Karpas-422 (cell line): Measurements from ENCODE around the gene ASTL. TPM values are rescaled to one million over a fixed set of nuclear protein-coding genes. Genes with fewer than 3 reads are reported as not detected.

ENCODE experiments used
- DNase-seq: peaks from one replicate; pipeline ENCODE4 v3.0.0-alpha.2; 2015
- H2AFZ ChIP-seq: fragments of 200-600 bp; sonication (generic); 2 replicates; pipeline ENCODE4 v1.6.1; 2014; ENCODE audit warnings: antibody characterized with exemption, low read length, mixed read lengths
- H3K27ac ChIP-seq: fragments of 200-600 bp; sonication (generic); 2 replicates; pipeline ENCODE4 v1.5.1; 2014; ENCODE audit warnings: mild to moderate bottlenecking, low read length, moderate library complexity
- H3K27me3 ChIP-seq: fragments of 200-600 bp; sonication (generic); 2 replicates; pipeline ENCODE4 v1.6.1; 2014; ENCODE audit warnings: low read length, mixed read lengths
- H3K36me3 ChIP-seq: fragments of 200-600 bp; sonication (generic); 2 replicates; pipeline ENCODE4 v1.6.1; 2014; ENCODE audit warnings: low read length, mixed read lengths; ENCODE audit not compliant: insufficient read depth
- H3K4me1 ChIP-seq: fragments of 200-600 bp; sonication (generic); 2 replicates; pipeline ENCODE4 v1.6.1; 2014; ENCODE audit warnings: mild to moderate bottlenecking, low read length, mixed read lengths
- H3K4me2 ChIP-seq: fragments of 200-600 bp; sonication (generic); 2 replicates; pipeline ENCODE4 v1.6.1; 2014; ENCODE audit warnings: low read length, low read depth, mild to moderate bottlenecking; ENCODE audit not compliant: poor library complexity, severe bottlenecking
- H3K4me3 ChIP-seq: fragments of 200-600 bp; sonication (generic); 2 replicates; pipeline ENCODE4 v1.5.1; 2014; ENCODE audit warnings: mild to moderate bottlenecking, antibody characterized with exemption, low read length, mixed read lengths
- H3K79me2 ChIP-seq: fragments of 200-600 bp; sonication (generic); 2 replicates; pipeline ENCODE4 v1.6.1; 2014; ENCODE audit warnings: mild to moderate bottlenecking, low read length, mixed read lengths
- H3K9ac ChIP-seq: fragments of 200-600 bp; sonication (generic); 2 replicates; pipeline ENCODE4 v1.6.0; 2014; ENCODE audit warnings: low read length
- H3K9me2 ChIP-seq: fragments of 200-600 bp; sonication (generic), shearing (Covaris generic); replicated peaks from 2 replicates; pipeline ENCODE4 v1.6.0; 2014; ENCODE audit warnings: mild to moderate bottlenecking, low read length, moderate library complexity; ENCODE audit not compliant: insufficient read depth
- H3K9me3 ChIP-seq: fragments of 300-700, 200-600 bp; sonication (generic); 2 replicates; pipeline ENCODE4 v1.6.1; 2014; ENCODE audit warnings: low read length, mixed read lengths
- H4K20me1 ChIP-seq: fragments of 200-600 bp; sonication (generic); 2 replicates; pipeline ENCODE4 v1.6.1; 2014; ENCODE audit warnings: mild to moderate bottlenecking, antibody characterized with exemption, low read length, low read depth; ENCODE audit not compliant: insufficient read depth
- total RNA-seq: library from RNA; depleted of rRNA; stranded (reverse); fragments of >200 nt; shearing (Covaris generic); gene quantifications from 2 replicates; pipeline ENCODE4 v1.2.3, GENCODE V29; 2014; ENCODE audit warnings: low replicate concordance; rRNA removed

ASTL gene
- total RNA-seq: not detected in 2 replicates

DNA sequence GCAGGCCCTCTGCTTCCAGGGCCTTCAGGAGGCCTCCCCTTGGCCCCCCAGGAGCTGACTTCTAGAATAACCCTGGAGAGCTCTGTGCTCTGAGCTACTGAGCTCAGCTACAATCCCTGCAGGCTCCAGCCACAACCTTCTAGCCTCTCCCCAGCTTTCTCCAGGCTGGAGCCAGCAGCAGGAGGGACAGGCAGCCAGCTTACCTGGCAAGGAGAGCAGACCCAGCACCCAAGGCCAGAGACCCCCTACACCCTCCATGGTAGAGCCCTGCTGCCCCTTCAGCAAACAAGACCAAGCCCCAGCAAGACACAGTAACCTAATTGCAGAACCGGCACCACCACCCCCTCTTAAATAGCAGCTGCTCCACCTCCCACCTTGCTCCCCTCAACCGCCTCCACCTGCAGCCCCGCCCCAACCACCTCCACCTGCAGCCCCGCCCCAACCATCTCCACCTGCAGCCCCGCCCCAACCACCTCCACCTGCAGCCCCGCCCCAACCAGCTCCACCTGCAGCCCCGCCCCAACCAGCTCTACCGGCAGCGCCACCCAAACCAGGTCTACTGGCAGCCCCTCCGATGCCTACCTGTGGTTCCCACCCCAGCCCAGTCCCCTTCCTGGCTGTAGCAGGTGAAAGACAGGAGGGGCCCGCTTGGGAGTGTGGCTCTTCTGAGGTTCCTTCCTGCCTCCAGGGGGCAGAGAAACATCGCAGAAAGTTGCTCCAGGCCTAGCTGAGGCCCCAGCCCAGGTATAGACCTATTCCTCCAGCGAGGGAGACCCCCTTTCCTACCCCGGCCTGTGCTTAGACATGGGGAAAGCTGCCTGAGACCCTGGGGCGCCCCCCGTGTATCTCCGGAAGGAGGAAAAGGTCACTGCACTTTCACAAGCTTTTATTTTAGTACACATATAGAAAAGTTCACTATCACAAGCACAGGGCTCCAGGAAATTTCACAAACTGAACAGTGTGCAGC is at the start of gene ASTL:
Gene ASTL, minus strand, starts transcription at position 324 of the 967 bp plus-strand sequence. Its CDS starts 66 bp downstream, at position 258.
- Histone ChIP-seq H3K79me2 (no peaks in the 10 kb centered on the region), H2AFZ (no peak within 1 kb of the TSS), H3K9me3 (no peaks in the 10 kb centered on the region), H3K27ac (no peak within 1 kb of the TSS), H3K9ac (no peak within 1 kb of the TSS), H3K4me2 (no peak within 1 kb of the TSS), H3K4me3 (no peak within 1 kb of the TSS), H4K20me1 (peaks cover 10% of the 10 kb centered on the region), H3K9me2 (no peaks in the 10 kb centered on the region), H3K4me1 (peaks cover 12% of the 10 kb centered on the region), H3K36me3 (peaks cover 10% of the 10 kb centered on the region), H3K27me3 (no peaks in the 10 kb centered on the region)
- peak; percentile 83 for DNase-seq

DNA sequence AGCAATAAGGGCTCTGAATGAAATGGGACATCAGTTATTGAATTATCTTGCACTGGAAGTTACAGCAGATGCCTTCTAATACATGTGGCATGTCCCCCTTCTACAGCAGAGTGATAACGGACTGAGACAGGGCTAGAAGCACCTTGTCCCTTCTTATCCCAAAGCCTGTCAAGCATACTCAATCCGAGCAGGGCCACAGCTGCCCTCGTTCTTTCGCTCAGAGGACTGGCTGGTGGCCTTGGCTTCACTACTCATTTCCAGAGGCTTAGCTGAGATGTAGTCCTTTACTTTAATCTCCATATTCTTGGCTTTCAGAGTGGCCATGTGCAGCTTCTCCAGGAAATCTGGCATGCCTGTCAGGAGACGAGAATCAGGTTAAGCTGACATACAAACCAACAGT is 48.3 kb upstream of the ASTL start:
- no peak overlapping the region for H3K27ac ChIP-seq
- no peak for DNase-seq
- no peak overlapping the region for H3K4me3 ChIP-seq
- no peaks in the 10 kb centered on the region for H3K4me1 ChIP-seq
- no peak overlapping the region for H2AFZ ChIP-seq
- H4K20me1 ChIP-seq: 0 out of 2 replicates have a peak, but pooled peaks cover 7% of the 10 kb centered on the region
- no peaks in the 10 kb centered on the region for H3K9me2 ChIP-seq
- H3K4me2 ChIP-seq: no peak overlapping the region
- peaks cover 3% of the 10 kb centered on the region; the same call in 1 of the 2 replicates for H3K79me2 ChIP-seq
- no peak overlapping the region for H3K9ac ChIP-seq
- H3K9me3 ChIP-seq: no peaks in the 10 kb centered on the region
- no peaks in the 10 kb centered on the region for H3K27me3 ChIP-seq
- peaks cover 47% of the 10 kb centered on the region; the same call in 1 of the 2 replicates for H3K36me3 ChIP-seq

DNA sequence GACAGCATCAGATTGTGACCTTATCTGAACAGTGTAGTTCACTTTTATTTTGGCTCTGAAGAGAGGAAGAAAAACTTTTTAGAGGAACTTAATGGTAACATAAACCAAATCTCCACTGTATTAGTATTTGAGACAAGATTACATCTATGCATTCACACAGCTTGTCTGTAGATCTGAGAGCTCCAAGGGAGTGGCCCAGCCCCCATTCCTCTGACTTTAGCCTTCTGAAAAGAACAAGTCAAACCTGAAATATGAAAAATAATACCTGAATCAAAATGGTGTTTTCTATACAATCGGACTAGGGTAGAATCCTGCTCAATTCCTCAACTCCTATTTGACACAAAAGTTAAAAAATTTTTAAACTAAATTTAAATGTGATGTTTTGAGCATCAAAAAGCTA is 47.2 kb upstream of the ASTL start:
- no peak for DNase-seq
- H3K4me3 ChIP-seq: no peak overlapping the region
- no peaks in the 10 kb centered on the region for H3K4me1 ChIP-seq
- H3K4me2 ChIP-seq: no peak overlapping the region
- H3K9ac ChIP-seq: no peak overlapping the region
- peaks cover 40% of the 10 kb centered on the region; the same call in 1 of the 2 replicates for H3K36me3 ChIP-seq
- H3K27me3 ChIP-seq: no peaks in the 10 kb centered on the region
- H2AFZ ChIP-seq: no peak overlapping the region
- no peaks in the 10 kb centered on the region for H3K9me2 ChIP-seq
- no peak overlapping the region for H3K27ac ChIP-seq
- no peaks in the 10 kb centered on the region for H3K9me3 ChIP-seq
- no peaks in the 10 kb centered on the region for H3K79me2 ChIP-seq
- H4K20me1 ChIP-seq: 0 out of 2 replicates have a peak, but pooled peaks cover under 1% of the 10 kb centered on the region

GRCh38 chr2:96184989-96185388 is 46.7 kb upstream of the ASTL start:
- Histone ChIP-seq H3K9ac (no peak overlapping the region), H3K36me3 (peaks cover 39% of the 10 kb centered on the region; the same call in 1 of the 2 replicates), H3K4me2 (no peak overlapping the region), H3K27ac (no peak overlapping the region), H3K79me2 (no peaks in the 10 kb centered on the region), H3K4me1 (no peaks in the 10 kb centered on the region), H3K9me3 (no peaks in the 10 kb centered on the region), H3K27me3 (no peaks in the 10 kb centered on the region), H3K9me2 (no peaks in the 10 kb centered on the region), H4K20me1 (no peaks in the 10 kb centered on the region), H3K4me3 (no peak overlapping the region), H2AFZ (no peak overlapping the region)
- DNase-seq: no peak

- Histone ChIP-seq H3K4me2 (no peak overlapping the region), H3K9me2 (no peaks in the 10 kb centered on the region), H3K4me1 (no peaks in the 10 kb centered on the region), H2AFZ (no peak overlapping the region), H3K9ac (no peak overlapping the region), H3K9me3 (no peaks in the 10 kb centered on the region), H3K27me3 (no peaks in the 10 kb centered on the region), H3K79me2 (no peaks in the 10 kb centered on the region), H3K36me3 (peaks cover 33% of the 10 kb centered on the region; the same call in 1 of the 2 replicates), H3K27ac (no peak overlapping the region), H3K4me3 (no peak overlapping the region), H4K20me1 (no peaks in the 10 kb centered on the region)
- no peak for DNase-seq
These were observed 45.9 kb upstream of the ASTL start for GRCh38 chr2:96184188-96184587.

DNA sequence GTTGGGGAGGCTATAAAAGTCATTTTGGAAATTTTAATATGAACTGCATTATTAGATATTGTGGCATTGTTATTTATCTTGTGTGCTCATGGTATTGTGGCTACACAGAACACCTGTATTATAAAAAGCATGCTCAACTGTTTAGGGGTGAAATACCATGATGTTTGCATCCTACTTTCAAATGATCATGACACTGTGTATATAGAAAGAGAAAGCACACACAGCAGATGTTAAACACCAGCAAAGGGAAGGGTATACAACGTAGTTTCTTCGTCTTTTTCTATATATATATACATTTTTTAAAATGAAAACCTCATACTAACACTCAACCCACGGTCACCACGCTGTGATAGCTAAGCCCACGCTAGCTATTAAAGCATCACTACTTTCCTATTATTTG is 43.2 kb upstream of the ASTL start:
- H3K4me1 ChIP-seq: peaks cover 9% of the 10 kb centered on the region
- no peak overlapping the region for H3K4me2 ChIP-seq
- H3K4me3 ChIP-seq: no peak overlapping the region
- peaks cover 19% of the 10 kb centered on the region; the same call in 1 of the 2 replicates for H3K36me3 ChIP-seq
- H3K9me3 ChIP-seq: no peaks in the 10 kb centered on the region
- H3K9me2 ChIP-seq: no peaks in the 10 kb centered on the region
- no peak for DNase-seq
- no peak overlapping the region for H2AFZ ChIP-seq
- no peaks in the 10 kb centered on the region for H3K27me3 ChIP-seq
- no peak overlapping the region for H3K27ac ChIP-seq
- no peak overlapping the region for H3K9ac ChIP-seq
- H3K79me2 ChIP-seq: no peaks in the 10 kb centered on the region
- H4K20me1 ChIP-seq: no peaks in the 10 kb centered on the region

DNA sequence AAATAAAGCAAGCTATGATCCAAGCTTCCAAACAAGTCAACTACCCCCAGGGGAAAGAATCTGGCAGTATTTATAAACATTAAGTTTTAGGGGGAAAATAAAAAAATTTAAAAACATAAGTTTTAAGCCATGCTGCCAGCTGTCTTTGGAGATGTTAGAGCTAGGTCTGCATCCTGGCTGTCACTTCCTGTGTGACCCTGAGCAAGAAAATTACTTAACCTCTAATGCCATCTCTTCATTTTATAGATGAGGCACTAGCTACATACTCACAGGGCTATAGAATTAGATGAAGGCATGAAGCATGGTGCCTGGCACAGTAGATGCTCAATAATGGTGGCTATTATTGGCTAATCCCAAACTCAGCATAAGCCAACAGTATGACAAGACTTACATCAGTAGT is 42.2 kb upstream of the ASTL start:
- no peak overlapping the region for H3K4me3 ChIP-seq
- H3K4me2 ChIP-seq: no peak overlapping the region
- peaks cover 9% of the 10 kb centered on the region; the same call in 1 of the 2 replicates for H3K36me3 ChIP-seq
- H4K20me1 ChIP-seq: no peaks in the 10 kb centered on the region
- H3K27ac ChIP-seq: no peak overlapping the region
- H3K27me3 ChIP-seq: no peaks in the 10 kb centered on the region
- no peak overlapping the region for H2AFZ ChIP-seq
- no peaks in the 10 kb centered on the region for H3K9me3 ChIP-seq
- DNase-seq: peak; percentile 43
- H3K4me1 ChIP-seq: peaks cover 9% of the 10 kb centered on the region
- no peaks in the 10 kb centered on the region for H3K9me2 ChIP-seq
- no peak overlapping the region for H3K9ac ChIP-seq
- no peaks in the 10 kb centered on the region for H3K79me2 ChIP-seq

DNA sequence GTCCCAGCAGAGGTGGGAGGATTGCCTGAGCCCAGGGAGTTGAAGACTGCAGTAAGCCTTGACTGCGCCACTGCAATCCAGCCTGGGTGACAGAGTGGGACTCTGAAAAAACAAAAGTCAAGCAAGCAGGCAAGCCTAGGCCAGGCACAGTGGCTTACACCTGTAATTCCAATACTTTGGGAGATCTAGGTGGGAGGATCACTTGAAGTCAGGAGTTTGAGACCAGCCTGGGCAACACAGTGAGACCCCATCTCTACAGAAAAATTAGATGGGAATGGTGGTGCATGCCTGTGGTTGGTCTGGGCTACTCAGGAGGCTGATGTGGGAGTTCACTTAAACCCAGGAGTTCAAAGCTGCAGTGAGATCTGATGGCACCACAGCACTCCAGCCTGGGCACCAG is 41.7 kb upstream of the ASTL start:
- no peaks in the 10 kb centered on the region for H3K9me2 ChIP-seq
- no peak overlapping the region for H3K4me3 ChIP-seq
- no peaks in the 10 kb centered on the region for H3K27me3 ChIP-seq
- no peak overlapping the region for H2AFZ ChIP-seq
- peaks cover 4% of the 10 kb centered on the region; the same call in 1 of the 2 replicates for H3K36me3 ChIP-seq
- H3K9me3 ChIP-seq: no peaks in the 10 kb centered on the region
- no peaks in the 10 kb centered on the region for H3K79me2 ChIP-seq
- H3K4me1 ChIP-seq: peaks cover 9% of the 10 kb centered on the region
- no peaks in the 10 kb centered on the region for H4K20me1 ChIP-seq
- DNase-seq: no peak
- no peak overlapping the region for H3K4me2 ChIP-seq
- no peak overlapping the region for H3K9ac ChIP-seq
- no peak overlapping the region for H3K27ac ChIP-seq
